Kidney tubule cell (primary cell): ENCODE data around the gene FYCO1.

ENCODE experiments used
- DNase-seq: peaks from one replicate; pipeline ENCODE4 v3.0.0-alpha.2; 2018; ENCODE audit warnings: low spot score

The FYCO1 gene

GRCh38 chr3:45964139-45964538, 31.5 kb downstream of the FYCO1 start:
- no peak for DNase-seq

GRCh38 chr3:45962033-45962432, 33.6 kb downstream of the FYCO1 start:
- no peak for DNase-seq

GRCh38 chr3:45960289-45960688, 35.3 kb downstream of the FYCO1 start:
- DNase-seq, result no peak

GRCh38 chr3:45959201-45959600, 36.4 kb downstream of the FYCO1 start:
- DNase-seq, result no peak

- peak; percentile 42 for DNase-seq
Measured at GRCh38 chr3:45958321-45958791, 37.3 kb downstream of the FYCO1 start.

- DNase-seq, result no peak
Measured at GRCh38 chr3:45957586-45957985, 38.0 kb downstream of the FYCO1 start.

- DNase-seq, result no peak
Measured at GRCh38 chr3:45955706-45956105, 39.9 kb downstream of the FYCO1 start.

GRCh38 chr3:45955017-45955647, 40.5 kb downstream of the FYCO1 start:
- no peak for DNase-seq

- DNase-seq, result no peak
Measured at GRCh38 chr3:45954306-45954705, 41.3 kb downstream of the FYCO1 start.

- DNase-seq, result no peak
Measured at GRCh38 chr3:45953536-45953935, 42.1 kb downstream of the FYCO1 start.

GRCh38 chr3:45952456-45952855, 43.2 kb downstream of the FYCO1 start:
- no peak for DNase-seq

- no peak for DNase-seq
Measured at GRCh38 chr3:45951946-45952345, 43.7 kb downstream of the FYCO1 start.

GRCh38 chr3:45950686-45951600, 44.7 kb downstream of the FYCO1 start:
- DNase-seq, result no peak

GRCh38 chr3:45950131-45950530, 45.5 kb downstream of the FYCO1 start:
- no peak for DNase-seq

- DNase-seq, result no peak
Measured at GRCh38 chr3:45949432-45949831, 46.2 kb downstream of the FYCO1 start.

GRCh38 chr3:45948881-45949280, 46.7 kb downstream of the FYCO1 start:
- DNase-seq, result no peak

GRCh38 chr3:45948311-45948781, 47.3 kb downstream of the FYCO1 start:
- no peak for DNase-seq

- DNase-seq, result no peak
Measured at GRCh38 chr3:45947361-45947760, 48.3 kb downstream of the FYCO1 start.

- DNase-seq, result no peak
Measured at GRCh38 chr3:45946875-45947274, 48.7 kb downstream of the FYCO1 start.

- DNase-seq, result peak; percentile 11
Measured at GRCh38 chr3:45946307-45946706, 49.3 kb downstream of the FYCO1 start.

GRCh38 chr3:45944830-45945620, 50.6 kb downstream of the FYCO1 start:
- no peak for DNase-seq

GRCh38 chr3:45943207-45943846, 52.3 kb downstream of the FYCO1 start, which contains the start of gene CXCR6:
TSS of gene CXCR6 (plus strand) at chr3:45943464. CDS start at chr3:45946482, 3,018 bp downstream.
- no peak for DNase-seq
